BLaER1 treated with 17β-estradiol and CSF1 and Interleukin-3, amounts not matched to agents 10 nM and 100 nM (cell line): ENCODE measurements around the gene OPTN.
"Not testable (repeated sequence)": the region's sequence is repeated elsewhere in the genome, so short reads cannot be mapped to it uniquely, and the experiment has no call there.

Experiments
- H3K27ac ChIP-seq, 11 experiments: shearing (Covaris generic); formaldehyde crosslinking; 2 replicates each; pipeline ENCODE4 v1.8.1; 2022
- H3K27me3 ChIP-seq, 11 experiments: shearing (Covaris generic); formaldehyde crosslinking; 2 replicates each; pipeline ENCODE4 v1.8.1; 2022
- H3K36me3 ChIP-seq, 11 experiments: shearing (Covaris generic); formaldehyde crosslinking; 2 replicates each; pipeline ENCODE4 v1.8.1; 2022
- H3K4me1 ChIP-seq, 10 experiments: shearing (Covaris generic); formaldehyde crosslinking; 2 replicates each; pipeline ENCODE4 v1.8.1; 2022
- H3K4me2 ChIP-seq, 11 experiments: shearing (Covaris generic); formaldehyde crosslinking; 2 replicates each; pipeline ENCODE4 v1.8.1; 2022
- H3K4me3 ChIP-seq, 10 experiments: shearing (Covaris generic); formaldehyde crosslinking; 2 replicates each; pipeline ENCODE4 v1.8.1; 2022
- H3K9ac ChIP-seq, 11 experiments: shearing (Covaris generic); formaldehyde crosslinking; 2 replicates each; pipeline ENCODE4 v1.8.1; 2022
- H3K9me3 ChIP-seq, 11 experiments: shearing (Covaris generic); formaldehyde crosslinking; replicated peaks in 1 of 11; 2 replicates each; pipeline ENCODE4 v1.8.1; 2022
- H4K20me1 ChIP-seq, 11 experiments: shearing (Covaris generic); formaldehyde crosslinking; 2 replicates each; pipeline ENCODE4 v1.8.1; 2022
- Cebpa-rat ChIP-seq, 11 experiments: shearing (Covaris generic); IDR thresholded peaks; 2 replicates each; pipeline ENCODE4 v1.8.1; 2022

The OPTN gene

DNA sequence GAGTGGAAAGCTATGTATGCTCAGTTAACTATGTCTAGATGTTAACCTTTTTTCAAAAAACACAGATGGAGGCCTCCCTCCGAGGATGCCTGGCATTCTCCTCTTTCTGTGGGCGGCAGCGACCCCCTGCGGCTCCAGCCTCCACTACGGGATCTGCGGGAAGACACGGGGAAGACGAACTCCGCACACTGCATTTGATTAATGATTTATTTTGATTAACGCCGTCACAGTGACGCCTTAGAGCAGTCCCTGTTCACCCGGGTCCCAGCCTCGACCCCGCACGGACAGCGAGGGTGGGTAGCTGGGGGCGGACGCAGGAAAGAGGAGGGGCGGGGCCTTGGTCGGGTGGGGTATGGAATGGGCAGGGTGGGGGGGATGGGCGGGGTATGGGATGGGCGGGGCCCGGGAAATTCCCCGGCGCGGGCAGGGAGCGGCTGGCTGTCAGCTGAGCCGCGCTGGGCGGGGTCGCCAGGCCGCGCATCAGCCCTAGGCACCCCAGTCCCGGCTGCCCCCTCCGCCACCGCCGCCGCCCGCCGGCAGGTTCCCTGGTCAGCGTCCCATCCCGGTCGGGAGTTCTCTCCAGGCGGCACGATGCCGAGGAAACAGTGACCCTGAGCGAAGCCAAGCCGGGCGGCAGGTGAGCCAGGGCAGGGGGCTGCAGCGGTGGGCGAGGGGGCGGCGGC lies at the start of gene OPTN:
Gene OPTN, plus strand, starts transcription at position 498 of the 683 bp plus-strand sequence. CDS start 8,960 bp downstream, outside the sequence.
- Histone ChIP-seq H3K4me1 (peaks cover 6 to 24% (median 12%) of the 10 kb centered on the region in 10 experiments), H3K4me3 (peak within 1 kb of the TSS; percentile 74 to 94 (median 90)), H3K27me3 (no peaks in the 10 kb centered on the region), H3K36me3 (peaks cover 0 to 16% (median 0%) of the 10 kb centered on the region in 11 experiments; a peak in 5 of 22 replicates), H3K9ac (peak within 1 kb of the TSS; percentile 73 to 95 (median 85)), H3K27ac (peak within 1 kb of the TSS; percentile 64 to 95 (median 80)), H3K9me3 (no peaks in the 10 kb centered on the region), H3K4me2 (peak within 1 kb of the TSS; percentile 83 to 100 (median 92)), H4K20me1 (peaks cover 0 to 33% (median 0%) of the 10 kb centered on the region in 11 experiments; a peak in 6 of 22 replicates)
- TF ChIP-seq Cebpa-rat (IDR thresholded peaks at IDR 0.05): no peak

DNA sequence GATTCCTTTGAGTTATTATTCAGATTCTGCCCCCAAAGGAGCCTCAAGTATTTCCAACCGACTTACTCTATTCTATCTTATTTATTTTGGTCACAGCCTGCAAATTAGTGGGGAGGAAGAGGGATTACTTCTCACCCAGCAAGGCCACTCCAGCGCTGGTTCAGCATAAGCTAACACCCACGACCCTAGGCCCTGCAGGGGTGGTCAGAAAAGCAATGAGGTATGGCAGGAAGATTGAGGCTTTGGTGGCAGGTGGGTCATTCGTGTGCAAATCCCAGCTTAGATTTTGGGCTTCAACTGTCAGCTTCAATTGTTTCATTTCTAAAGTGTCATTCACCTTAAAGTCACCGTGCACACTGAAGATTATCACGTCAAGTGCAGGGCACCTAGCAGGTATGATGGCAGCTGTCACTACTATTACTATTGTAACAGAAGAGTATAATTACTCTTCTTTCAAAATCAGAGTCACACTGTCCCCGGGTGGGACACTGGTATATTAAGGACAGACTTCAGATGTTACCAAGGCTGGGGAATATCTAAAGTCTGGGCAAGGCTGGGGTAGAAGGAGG lies 48.8 kb upstream of the OPTN start:
- Histone ChIP-seq H3K4me3 (no peak overlapping the region), H3K27me3 (no peaks in the 10 kb centered on the region), H3K27ac (no peak overlapping the region), H3K4me1 (peaks cover 0 to 15% (median 12%) of the 10 kb centered on the region in 10 experiments; a peak in 14 of 20 replicates), H3K4me2 (no peak overlapping the region), H3K9ac (no peak overlapping the region), H3K9me3 (no peaks in the 10 kb centered on the region), H3K36me3 (no peaks in the 10 kb centered on the region), H4K20me1 (no peaks in the 10 kb centered on the region)
- no peak for TF ChIP-seq Cebpa-rat (IDR thresholded peaks at IDR 0.05)

DNA sequence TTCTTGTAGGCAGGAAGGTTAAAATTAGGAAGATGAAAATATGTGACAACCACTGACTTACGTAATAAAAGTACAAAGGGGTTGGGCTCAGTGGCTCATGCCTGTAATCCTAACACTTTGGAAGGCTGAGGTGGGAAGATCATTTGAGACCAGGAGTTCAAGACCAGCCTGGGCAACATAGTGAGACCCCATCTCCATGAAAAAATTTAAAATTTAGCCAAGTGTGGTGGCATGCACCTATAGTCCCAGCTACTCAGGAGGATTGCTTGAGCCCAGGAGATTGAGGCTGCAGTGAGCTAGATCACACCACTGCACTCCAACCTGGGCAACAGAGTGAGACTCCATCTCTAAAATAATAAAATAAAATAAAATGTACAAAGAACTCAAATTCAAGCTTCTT lies 46.8 kb upstream of the OPTN start:
- H3K9me3 ChIP-seq, H3K27me3 ChIP-seq, H3K4me3 ChIP-seq, H4K20me1 ChIP-seq, H3K36me3 ChIP-seq, H3K27ac ChIP-seq, H3K9ac ChIP-seq: not testable (repeated sequence)
- 0 out of 22 replicates have a peak overlapping the region, but pooled peaks of 1 of the 11 experiments have one; percentile 3 for H3K4me2 ChIP-seq
- H3K4me1 ChIP-seq: peaks cover 0 to 21% (median 15%) of the 10 kb centered on the region in 10 experiments; a peak in 14 of 20 replicates

DNA sequence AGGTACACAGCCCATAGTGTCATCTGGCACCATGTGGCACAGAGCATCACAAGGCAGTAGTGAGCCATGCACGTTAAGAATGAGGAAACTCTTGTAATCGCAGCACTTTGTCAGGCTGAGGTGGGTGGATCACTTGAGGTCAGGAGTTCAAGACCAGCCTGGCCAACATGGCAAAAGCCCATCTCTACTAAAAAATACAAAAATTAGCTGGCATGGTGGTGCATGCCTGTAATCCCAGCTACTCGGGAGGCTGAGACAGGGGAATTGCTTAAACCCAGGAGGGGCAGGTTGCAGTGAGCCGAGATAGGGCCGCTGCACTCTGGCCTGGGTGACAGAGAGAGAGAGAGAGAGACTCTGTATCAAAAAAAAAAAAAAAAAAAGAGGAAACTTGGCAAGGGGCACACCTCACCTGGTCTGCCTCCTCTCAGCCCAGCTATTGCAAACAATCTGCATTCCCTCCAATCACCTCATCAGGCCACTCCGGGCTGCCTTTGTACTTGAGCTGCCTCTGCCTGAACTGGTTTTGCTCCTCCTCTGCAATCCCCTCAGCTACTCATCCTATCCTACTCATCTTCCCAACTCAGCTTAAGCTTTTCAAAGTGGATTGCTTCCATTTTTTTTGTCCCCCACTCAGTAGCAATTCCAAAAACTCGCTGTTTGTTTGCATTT lies 46.0 kb upstream of the OPTN start:
- Histone ChIP-seq H3K4me3 (no peak overlapping the region), H3K4me2 (0 out of 22 replicates have a peak overlapping the region, but pooled peaks of 1 of the 11 experiments have one; percentile 2), H3K27ac (no peak overlapping the region), H3K36me3 (no peaks in the 10 kb centered on the region), H4K20me1 (no peaks in the 10 kb centered on the region), H3K9ac (no peak overlapping the region), H3K27me3 (no peaks in the 10 kb centered on the region), H3K4me1 (peaks cover 0 to 21% (median 15%) of the 10 kb centered on the region in 10 experiments; a peak in 14 of 20 replicates), H3K9me3 (no peaks in the 10 kb centered on the region)
- no peak for TF ChIP-seq Cebpa-rat (IDR thresholded peaks at IDR 0.05)

DNA sequence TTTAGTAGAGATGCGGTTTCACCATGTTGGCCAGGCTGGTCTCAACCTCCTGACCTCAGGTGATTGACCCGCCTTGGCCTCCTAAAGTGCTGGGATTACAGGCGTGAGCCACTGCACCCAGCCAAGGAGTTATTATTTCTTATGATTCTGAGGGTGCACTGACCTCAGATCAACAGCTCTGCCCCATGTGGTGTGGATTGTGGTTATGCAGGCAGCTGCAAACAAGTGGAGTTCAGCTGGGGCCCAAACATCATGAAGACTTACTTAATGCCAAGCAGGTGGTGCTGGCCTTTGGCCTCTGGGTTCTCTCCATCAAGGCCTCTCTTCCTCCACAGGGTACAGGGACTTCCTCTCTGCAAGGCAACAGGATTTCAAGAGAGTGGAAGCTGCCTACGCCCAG lies 45.1 kb upstream of the OPTN start:
- H3K9me3 ChIP-seq: no peaks in the 10 kb centered on the region
- H3K27ac ChIP-seq: no peak overlapping the region
- no peak overlapping the region for H3K9ac ChIP-seq
- no peaks in the 10 kb centered on the region for H4K20me1 ChIP-seq
- peaks cover 0 to 21% (median 15%) of the 10 kb centered on the region in 10 experiments; a peak in 14 of 20 replicates for H3K4me1 ChIP-seq
- H3K36me3 ChIP-seq: no peaks in the 10 kb centered on the region
- TF ChIP-seq Cebpa-rat (IDR thresholded peaks at IDR 0.05): no peak
- no peak overlapping the region for H3K4me3 ChIP-seq
- peak overlapping the region in 7 of 11 experiments; percentile 2 to 46 (median 30); a peak in 11 of 22 replicates for H3K4me2 ChIP-seq
- H3K27me3 ChIP-seq: no peaks in the 10 kb centered on the region

DNA sequence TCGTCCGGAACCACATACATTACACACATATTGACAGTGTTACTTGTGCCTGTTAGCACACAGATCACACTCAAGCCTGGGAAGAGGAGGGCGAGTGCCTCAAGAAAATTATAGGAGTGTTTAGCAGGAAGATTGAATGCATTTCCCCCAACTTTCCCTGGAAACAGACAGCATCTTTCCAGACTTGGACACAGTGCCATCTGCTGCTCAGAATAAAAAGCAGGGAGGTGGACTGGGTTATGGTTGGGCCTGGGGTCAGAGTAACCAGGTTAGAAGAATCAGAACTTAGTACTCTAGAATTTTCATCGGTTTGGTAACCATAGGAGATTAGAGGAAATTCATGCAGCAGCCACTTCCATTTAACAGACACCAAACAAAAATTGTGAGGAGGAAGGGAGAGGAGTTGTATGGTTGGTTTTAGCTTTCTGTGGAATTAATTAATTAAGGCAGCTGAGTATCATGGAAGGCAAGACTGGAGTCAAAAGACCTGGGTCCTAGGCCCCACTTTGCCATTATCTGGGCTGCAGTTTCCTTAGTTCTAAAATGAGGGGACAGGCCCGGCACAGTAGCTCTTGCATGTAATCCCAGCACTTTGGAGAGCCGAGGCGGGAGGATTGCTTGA lies 43.4 kb upstream of the OPTN start:
- Histone ChIP-seq H3K27ac (no peak overlapping the region), H3K4me2 (peak overlapping the region in 6 of 11 experiments; percentile 13 to 50 (median 27); a peak in 7 of 22 replicates), H3K9me3 (no peaks in the 10 kb centered on the region), H3K9ac (no peak overlapping the region), H3K4me3 (no peak overlapping the region), H3K4me1 (peaks cover 0 to 21% (median 15%) of the 10 kb centered on the region in 10 experiments; a peak in 14 of 20 replicates), H3K36me3 (no peaks in the 10 kb centered on the region), H3K27me3 (no peaks in the 10 kb centered on the region), H4K20me1 (no peaks in the 10 kb centered on the region)
- TF ChIP-seq Cebpa-rat (IDR thresholded peaks at IDR 0.05): no peak

DNA sequence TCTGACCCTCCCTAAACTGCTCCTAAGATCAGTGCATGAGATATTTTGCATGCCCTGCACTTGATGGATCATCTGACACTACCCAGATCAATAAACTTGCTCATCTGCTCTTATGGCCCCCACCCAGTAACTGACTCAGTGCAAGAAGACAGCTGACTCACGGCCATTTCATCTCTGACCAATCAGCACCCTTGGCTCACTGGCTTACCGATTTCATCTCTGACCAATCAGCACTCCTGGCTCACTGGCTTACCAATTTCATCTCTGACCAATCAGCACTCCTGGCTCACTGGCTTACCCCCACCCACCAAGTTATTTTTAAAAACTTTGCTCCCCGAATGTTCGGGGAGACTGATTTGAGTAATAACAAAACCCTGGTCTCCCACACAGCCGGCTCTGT lies 37.2 kb upstream of the OPTN start:
- no peaks in the 10 kb centered on the region for H3K4me1 ChIP-seq
- TF ChIP-seq Cebpa-rat (IDR thresholded peaks at IDR 0.05): no peak
- no peaks in the 10 kb centered on the region for H4K20me1 ChIP-seq
- H3K27ac ChIP-seq: no peak overlapping the region
- H3K9ac ChIP-seq: no peak overlapping the region
- no peak overlapping the region for H3K4me3 ChIP-seq
- no peaks in the 10 kb centered on the region for H3K27me3 ChIP-seq
- no peaks in the 10 kb centered on the region for H3K36me3 ChIP-seq
- H3K4me2 ChIP-seq: no peak overlapping the region
- H3K9me3 ChIP-seq: no peaks in the 10 kb centered on the region; a peak in 1 of 22 replicates

DNA sequence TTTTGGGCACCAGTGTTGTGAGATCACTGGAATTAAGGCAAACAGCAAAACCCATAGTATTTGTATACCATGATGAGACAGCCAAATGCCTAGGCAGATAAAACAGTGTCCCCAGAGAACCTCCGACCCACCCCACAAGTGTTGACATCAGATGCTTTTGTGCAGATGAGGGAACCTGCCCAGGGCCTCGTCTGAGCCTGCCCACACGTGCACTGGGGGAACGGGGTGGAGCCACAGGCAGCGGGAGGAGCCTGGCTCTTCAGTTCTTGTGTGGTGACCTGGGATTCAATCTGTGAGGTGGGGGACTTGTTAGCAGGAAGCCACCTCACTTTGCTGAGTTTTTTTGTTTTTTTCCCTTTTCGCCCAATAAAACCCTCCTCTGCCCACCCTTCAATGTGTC lies 33.4 kb upstream of the OPTN start:
- H3K4me1 ChIP-seq: no peaks in the 10 kb centered on the region
- H3K9me3 ChIP-seq: peaks cover 0 to 8% (median 3%) of the 10 kb centered on the region in 11 experiments; a peak in 6 of 22 replicates
- H3K27ac ChIP-seq: no peak overlapping the region
- TF ChIP-seq Cebpa-rat (IDR thresholded peaks at IDR 0.05): no peak
- no peaks in the 10 kb centered on the region for H4K20me1 ChIP-seq
- H3K27me3 ChIP-seq: no peaks in the 10 kb centered on the region
- no peak overlapping the region for H3K9ac ChIP-seq
- H3K36me3 ChIP-seq: no peaks in the 10 kb centered on the region
- no peak overlapping the region for H3K4me2 ChIP-seq
- no peak overlapping the region for H3K4me3 ChIP-seq

DNA sequence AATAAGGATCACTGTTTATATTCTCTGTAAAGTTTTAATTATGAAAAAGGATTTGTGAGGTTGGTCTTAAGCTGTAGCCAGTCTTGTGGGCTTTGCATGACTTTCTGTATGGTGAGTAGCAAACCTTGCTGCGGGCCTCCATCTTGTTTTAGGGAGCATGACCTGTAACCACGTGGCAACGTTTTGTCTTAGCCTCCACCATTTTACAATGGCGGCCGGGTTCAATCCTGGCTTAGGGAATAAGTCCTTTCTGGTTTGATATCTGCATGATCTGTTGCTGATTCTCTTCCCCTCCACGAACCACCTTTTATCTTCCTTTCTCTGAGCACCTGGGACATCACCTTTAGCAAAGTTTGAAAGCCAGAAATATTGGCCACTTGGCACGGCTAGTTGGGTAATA lies 32.5 kb upstream of the OPTN start:
- H3K36me3 ChIP-seq: no peaks in the 10 kb centered on the region
- H3K9me3 ChIP-seq: peaks cover 0 to 14% (median 5%) of the 10 kb centered on the region in 11 experiments; a peak in 7 of 22 replicates
- no peak overlapping the region for H3K9ac ChIP-seq
- H4K20me1 ChIP-seq: no peaks in the 10 kb centered on the region
- H3K27ac ChIP-seq: no peak overlapping the region
- no peak overlapping the region for H3K4me2 ChIP-seq
- no peak overlapping the region for H3K4me3 ChIP-seq
- no peaks in the 10 kb centered on the region for H3K27me3 ChIP-seq
- H3K4me1 ChIP-seq: no peaks in the 10 kb centered on the region
- TF ChIP-seq Cebpa-rat (IDR thresholded peaks at IDR 0.05): no peak
